Jurkat, Clone E6-1 (cell line): ENCODE measurements around the gene SMAD6.
A peak's percentile ranks its signal among the peaks of the same experiment; 100 is the strongest.

Source experiments
- DNase-seq: peaks from one replicate; pipeline ENCODE4 v3.0.0-alpha.2; 2011; ENCODE audit warnings: low read depth, low spot score
- H3K4me3 ChIP-seq: 2 replicates; pipeline ENCODE4 v1.5.1; 2011; ENCODE audit warnings: mild to moderate bottlenecking, low read length, control low read depth, moderate library complexity

The SMAD6 gene

DNA sequence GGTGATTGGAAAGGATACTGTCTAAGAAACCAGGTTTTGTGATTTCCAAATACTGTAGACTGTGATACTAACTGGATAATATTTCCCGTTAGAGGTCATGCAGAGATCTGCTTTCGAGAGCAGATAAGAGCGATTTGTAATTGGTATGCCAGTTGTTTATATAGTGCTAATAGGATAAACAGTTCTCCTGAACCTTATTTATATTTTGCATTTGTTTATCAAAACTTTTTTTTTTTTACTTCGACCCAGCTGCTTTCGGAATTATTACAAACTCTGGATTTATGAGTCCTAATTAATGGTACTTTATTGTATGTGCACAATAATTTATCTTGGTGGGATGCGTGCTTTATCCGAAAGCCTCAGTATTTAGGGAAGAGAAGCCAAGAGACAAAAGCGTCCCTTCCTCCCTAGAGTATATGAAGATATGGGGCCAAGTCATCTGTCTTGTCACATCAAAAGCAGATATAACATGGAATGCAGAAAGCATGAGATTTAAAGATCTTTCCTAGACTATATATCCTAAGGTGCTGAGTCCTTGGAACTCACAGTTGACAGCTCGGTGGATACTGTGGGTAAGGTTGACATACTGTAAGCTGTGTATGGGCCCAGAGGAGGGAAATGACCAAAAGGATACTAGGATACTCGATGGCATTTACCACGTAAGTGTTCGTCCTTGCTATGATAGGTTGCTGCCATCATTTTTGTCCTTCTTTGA, 62.2 kb downstream of the SMAD6 start:
- no peak overlapping the region for H3K4me3 ChIP-seq
- DNase-seq = no peak

DNA sequence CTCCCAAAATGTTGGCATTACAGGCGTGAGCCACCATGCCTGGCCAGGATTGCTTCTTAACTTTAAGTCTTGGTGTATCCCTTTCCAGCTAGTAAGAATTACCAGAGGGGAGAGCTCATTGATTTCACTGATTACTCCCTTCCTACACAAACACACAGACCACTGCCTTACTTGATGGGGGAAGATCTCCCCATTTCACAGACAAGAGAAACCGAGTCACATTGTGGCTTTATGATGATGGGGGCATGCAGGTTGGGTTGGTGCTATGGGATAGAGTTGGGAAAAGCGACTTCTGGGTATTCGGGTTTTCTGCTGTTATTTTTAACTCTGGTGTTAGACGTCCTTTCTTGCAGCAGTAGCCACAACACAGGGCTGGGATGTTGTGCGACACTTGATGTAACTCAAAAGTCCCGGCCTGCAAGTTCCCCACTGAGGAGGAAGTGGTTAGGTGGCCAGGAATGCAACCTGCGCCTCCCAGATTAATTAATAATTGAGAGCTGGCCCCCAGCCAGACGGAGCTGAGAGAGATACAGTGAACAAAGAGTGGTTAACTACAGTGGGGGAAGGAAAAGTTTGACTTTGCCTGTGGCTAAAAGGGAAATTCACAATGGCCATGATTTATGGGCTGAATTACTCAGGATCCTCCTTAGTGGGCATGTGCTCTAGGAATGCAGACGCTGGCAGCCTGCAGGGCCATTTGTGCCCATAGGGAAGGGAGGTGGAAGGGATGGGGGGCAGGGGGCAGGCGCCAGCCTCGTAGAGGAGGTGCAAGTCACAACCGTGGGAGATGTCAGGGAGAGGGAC, 63.6 kb downstream of the SMAD6 start:
- H3K4me3 ChIP-seq = no peak overlapping the region
- DNase-seq = peak; percentile 41

DNA sequence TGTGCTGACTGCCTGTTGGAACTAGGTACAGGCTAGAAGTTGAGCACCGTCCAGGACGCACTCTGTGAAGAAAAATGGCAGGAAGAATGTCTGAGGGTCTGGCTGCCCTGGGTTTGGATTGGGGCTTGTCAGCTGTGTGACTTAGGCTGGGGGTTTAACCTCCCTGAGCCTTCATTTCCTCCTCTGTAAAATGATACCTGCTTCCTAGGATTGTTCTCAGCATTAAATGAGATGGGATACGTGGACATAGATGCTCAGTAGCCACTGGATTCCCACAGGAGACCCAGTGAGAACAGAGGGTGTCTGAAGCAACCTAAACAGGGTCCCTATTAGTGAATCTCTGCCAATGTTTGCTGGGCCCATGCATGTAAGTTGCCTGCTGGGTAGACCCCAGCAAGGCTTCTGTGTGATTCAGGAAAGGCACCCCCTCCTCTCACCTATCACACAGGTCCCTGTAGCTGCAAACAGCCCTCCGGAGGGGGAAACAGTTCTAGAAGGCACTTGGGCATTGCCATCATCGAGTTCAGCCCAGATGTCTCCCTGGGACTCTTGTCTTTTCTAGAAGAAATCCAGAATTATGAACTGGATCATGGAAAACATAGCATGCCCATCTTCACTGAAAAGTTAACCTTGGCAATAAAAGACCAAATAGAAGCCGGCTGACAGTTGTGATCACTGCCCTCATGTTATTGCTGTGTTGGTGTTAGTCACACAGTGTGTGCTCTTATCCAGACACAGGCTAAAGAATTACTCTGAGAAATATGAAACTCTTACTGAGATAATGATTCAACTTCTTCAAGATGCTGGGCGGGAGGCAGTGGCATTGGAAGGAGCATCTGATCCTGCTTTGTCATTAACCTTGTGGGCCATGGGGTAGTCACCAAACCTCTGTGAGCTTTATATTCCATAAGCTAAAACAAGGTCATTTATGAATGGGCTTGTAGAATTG, 64.5 kb downstream of the SMAD6 start:
- DNase-seq = no peak
- H3K4me3 ChIP-seq = no peak overlapping the region

DNA sequence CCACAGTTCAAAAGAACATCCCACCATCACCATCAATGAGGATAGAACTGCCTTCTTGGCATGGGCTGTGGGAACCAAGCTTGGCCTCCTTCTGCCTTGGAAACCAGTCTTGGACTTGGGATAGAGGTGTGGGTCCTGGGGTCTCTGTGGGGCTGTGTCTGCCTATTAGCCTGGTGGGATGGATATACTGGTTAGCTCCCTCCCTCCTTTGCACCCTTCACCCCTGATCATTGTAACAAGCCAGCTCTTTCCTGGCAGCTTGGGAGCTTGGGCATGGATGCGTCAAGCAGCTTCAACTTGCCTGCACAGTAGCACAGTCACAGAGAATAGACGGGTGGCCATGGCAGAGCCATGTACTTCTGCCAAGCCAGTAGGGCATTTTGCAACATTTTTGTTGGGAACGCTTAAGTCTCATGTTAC, 65.2 kb downstream of the SMAD6 start:
- DNase-seq = no peak
- H3K4me3 ChIP-seq = no peak overlapping the region

DNA sequence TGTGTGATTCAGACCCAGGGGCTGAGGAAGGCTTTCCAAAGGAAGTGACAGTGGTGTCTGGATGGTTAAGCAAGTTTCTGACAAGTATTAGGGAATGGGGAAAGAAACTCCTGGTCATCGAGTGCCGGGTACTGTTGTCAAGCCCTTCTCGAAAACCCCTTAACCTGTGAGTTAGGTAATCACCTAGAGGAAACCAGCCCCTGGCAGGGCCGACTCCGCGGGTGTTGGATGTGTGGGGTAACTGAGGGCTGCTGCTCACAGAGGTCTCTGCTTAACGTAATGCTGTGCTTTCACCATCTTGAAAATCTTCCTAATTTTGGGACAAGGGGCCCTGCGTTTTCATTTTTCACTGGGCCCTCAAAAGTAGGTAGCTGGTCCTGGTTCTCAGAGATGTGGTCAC, 67.0 kb downstream of the SMAD6 start:
- no peak for DNase-seq
- no peak overlapping the region for H3K4me3 ChIP-seq

DNA sequence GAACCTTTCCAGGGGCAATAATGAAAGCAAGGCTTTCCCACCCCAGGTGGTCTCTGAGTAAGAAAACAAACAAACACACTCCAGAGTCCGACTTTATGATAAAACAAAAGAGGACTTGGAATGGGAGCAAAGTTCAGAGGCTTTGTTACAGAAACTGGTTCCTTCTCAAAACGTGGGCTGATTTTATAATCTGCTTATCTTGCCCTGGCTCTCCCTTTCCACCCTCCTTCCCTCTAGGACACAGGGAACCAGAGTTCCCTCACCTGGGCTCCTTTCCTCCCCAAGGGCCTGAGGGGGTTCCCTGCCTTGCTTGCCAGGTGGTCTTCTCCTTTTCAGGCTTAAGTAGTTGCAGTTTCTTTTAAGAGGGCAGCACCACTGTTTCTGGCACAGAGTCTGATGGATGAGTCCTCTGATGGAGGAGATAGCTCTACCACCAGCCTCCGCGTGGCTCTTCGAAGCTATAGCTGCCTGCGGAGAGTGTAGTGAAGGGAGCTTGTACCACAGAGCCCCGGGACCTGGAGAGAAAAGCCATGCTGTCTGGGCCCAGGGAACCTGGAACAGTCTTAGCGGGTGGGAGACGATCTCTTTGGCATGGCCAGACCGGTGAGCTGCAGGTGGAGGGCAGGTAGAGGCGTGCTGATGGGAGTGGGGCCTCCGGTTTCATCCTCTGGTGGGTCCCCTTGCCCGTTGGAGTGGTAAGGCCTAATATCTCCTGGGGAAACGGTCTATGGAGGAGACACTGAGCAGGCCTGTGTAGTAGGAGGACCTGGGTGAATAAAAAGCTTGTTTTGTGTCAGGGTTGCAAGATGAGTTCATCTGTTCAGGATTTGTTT, 68.7 kb downstream of the SMAD6 start:
- H3K4me3 ChIP-seq = no peak overlapping the region
- DNase-seq = no peak

DNA sequence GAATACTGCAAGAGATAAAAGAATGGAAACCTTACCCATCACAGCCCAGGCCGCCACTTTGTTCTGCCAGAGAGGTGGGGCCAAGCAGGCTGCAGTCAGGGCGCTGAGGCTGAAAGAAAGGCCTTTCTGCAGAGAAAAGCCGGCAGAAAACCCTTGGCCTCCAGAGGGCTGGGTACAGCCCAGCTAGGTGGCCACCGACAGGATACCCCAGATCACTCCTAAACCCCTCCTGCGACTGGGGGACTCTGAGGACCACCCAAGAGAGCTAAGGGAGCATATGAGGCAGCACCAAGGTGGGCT, 69.3 kb downstream of the SMAD6 start:
- no peak for DNase-seq
- H3K4me3 ChIP-seq = no peak overlapping the region

DNA sequence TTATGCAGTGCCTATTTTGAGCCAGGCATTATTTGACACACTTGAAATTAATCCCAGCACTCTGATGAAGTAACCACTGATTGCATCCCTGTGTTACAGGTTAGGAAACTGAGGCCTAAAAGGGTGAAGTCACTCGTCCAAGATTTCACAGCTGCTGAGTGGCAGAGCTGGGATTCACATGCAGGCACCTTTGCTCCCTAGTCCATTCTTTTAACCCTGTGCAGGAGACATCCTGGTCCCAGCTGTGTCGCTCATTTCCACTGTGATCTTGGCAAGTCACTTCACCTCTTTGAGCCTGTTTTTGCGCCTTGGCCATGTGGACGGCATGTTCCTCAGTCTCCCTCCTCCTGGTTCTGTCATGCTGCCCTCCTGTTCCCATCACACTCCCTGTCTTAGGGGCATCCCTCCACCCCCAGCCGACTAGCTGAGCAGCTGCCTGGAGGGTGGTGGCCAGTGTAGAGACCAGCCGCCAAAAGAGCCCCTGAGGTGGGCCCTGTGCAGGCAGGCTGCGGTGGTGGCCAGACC, 70.6 kb downstream of the SMAD6 start:
- DNase-seq = no peak
- no peak overlapping the region for H3K4me3 ChIP-seq

DNA sequence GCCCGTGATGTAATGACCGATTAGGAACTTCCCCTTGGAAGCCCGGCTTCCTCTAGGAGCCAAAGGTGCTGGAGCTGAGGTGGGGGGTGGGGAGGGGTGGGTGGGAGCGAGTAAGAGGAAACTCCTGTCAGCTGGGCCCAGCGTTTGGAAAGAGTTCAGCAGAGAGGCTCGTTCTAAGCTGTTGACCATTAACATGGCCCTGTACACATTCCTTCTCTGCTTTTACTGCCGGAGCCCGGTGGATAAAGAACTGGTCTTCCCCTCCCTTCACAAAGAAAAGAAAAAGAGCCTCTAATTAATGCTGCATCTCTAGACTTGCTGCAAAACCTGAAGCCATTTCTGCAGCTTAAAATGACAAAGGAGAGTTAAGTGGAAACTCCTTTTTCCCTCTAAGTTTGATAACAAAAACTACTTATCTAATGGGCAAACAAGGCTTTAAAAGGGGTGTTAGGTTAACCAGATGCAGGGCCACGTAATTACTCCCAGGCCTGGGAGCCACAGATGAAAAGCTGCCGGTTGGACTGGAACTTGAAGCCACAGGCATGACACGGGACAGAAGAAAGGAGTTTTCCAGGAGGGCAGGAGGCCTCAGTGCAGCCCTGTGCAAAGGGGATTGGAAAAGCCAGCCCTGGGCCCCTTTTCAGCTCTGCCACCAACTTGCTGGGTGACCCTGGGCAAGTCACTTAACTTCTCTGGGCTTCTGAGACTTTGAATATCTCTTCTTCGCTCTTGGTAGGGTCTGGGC, 71.3 kb downstream of the SMAD6 start:
- DNase-seq = no peak
- H3K4me3 ChIP-seq = no peak overlapping the region

DNA sequence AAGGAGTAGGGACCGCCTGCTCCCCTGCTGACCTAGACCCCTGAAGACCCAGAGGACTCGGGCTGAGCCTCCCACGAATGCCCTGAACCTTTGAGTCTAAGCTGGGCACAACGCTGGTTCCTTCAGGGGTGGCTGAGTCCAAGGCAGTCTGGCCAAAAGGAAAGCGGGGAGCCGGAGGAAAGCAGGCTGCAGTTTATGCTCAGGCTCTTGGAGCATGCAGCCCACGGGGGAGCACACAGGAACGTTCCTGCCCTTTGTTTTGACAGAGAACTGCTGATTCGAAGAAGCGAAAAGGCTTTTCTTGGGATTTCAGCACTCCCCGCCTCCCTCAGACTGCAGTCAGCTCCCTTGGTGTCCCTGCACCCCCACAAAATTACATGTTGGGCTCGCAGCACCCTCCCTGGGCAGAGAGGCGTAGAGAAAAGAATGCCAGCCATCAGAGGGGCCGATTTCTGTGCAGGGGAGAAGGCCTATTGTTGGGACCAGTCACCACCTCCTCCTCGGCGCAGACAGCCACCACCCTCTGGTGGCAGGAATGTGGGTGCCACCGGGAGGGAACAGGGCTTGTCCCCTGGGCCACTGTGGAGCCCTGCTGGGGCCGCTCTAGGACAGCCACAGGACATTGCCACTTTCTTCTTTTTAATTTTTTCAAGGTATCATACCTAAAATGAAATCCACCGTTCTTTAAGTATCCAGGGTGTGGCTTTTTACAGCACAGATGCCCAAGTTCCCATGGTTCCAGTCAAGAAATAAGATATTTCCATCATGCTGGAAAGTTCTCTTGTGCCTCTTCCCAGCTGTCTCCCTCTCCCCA, 72.2 kb downstream of the SMAD6 start:
- H3K4me3 ChIP-seq = no peak overlapping the region
- peak; percentile 21 for DNase-seq

DNA sequence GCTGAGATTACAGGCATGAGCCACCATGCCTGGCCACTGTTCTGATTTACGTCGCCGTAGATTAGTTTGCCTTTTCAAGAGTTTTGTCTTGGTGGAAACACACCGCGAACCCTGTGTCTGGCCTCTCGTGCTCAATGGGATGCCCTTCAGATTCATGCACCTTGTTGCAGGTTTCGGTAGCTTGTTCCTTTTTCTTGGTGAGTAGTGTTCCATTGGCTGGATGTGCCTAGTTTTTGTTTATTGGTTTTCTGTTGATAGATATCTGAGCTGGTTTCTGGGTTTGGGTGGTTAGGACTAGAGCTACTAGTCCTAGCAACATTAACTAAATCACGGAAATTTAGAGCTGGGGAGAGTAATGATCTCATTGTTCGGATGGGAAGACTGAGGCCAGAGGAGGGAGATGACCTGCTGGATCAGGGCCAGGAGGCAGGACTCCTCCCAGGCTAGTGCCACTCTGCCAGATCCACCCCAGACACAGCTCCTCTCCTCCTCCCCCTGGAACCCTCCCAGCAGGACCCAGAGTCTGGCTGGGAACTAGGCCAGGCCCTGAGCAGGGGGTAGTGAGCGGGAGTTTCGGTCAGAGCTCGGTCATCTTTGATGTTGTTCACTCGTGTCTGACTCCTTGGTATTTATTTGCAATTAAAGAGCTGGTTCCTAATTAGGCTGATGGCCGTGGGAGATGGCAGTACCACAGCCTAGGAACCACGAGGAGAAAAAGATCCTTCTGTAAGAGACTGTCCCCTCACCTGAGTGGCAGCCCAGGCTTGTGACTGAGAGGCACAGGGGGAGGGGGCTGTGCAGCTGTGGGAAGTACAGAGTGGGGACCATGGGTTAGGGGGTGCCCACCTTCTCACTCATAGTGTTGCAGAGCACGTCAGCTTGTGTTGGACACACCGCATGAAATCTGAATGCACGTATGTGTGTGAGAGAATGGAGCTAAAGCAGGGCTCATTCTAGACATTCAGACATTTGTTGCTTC, 73.4 kb downstream of the SMAD6 start:
- DNase-seq = no peak

DNA sequence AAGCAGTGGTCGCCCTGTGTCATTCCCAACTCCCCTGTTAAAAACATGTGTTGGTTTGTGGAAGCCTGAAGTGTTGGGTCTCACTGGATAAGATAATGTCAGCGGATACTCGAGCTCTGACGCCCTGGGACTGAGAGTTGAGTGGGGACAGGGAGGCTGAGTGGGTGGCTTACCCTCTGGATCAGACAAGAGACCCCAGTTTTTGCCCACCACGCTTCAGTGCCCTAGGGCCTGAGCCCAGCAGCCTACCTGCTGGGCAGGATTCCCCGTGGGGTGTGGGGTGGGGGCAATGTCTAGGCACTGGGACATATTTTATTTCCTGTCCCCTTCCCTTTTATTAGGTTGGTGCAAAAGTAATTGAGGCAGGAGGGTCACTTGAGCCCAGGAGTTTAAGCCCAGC, 75.0 kb downstream of the SMAD6 start:
- no peak overlapping the region for H3K4me3 ChIP-seq
- DNase-seq = no peak

More for the DNA sequence above, 73.4 kb downstream of the SMAD6 start:
- H3K4me3 ChIP-seq = no peak overlapping the region

DNA sequence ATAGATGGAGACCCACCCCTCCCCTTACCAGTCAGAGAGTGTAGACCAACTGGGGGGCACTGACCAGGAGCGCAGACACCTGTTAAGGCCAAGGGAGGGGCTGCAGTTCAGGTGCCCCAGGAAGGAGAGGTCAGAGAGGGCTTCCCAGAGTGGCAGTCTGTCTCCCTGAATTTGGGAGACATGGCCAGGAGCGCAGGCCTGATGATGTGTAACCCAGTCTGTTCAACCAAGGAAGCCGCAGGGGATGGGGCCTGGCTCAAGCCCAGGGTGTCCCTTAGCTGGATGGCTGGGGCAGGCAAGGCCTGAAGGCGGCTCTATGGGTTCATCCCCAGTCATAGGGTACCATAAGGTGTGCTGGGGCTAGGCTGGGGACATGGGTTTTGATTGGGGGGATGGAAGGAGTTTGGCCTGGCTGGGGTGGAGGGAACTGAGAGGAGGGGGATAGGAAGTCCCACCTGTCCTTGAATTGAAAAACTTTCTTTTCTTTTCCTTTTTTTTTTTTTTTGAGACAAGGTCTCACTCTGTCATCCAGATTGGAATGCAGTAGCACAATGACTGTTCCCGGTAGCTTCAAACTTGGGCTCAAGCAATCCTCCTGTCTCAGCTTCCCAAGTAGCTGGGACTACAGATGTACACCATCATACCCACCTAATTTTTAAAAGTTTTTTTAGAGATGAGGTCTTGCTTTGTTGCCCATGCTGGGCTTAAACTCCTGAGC, 75.7 kb downstream of the SMAD6 start:
- no peak for DNase-seq
- no peak overlapping the region for H3K4me3 ChIP-seq

DNA sequence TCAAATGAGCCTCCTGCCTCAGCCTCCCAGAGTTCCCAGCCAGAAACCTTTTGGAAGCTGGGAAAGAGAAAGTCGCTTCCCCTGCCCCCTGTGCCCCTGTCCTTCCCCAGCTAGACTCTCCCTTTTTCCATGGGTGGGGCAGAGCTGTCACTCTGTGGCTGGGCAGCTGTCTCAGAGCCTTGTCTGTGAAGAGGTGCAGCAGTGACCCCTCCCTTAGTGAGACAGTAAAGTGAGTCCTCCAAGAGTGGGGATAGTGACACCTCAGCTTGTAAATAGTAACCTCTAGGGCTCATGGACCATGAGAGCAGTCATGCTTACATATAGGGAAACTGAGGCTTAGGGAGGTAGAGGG, 76.3 kb downstream of the SMAD6 start:
- no peak for DNase-seq
- no peak overlapping the region for H3K4me3 ChIP-seq

DNA sequence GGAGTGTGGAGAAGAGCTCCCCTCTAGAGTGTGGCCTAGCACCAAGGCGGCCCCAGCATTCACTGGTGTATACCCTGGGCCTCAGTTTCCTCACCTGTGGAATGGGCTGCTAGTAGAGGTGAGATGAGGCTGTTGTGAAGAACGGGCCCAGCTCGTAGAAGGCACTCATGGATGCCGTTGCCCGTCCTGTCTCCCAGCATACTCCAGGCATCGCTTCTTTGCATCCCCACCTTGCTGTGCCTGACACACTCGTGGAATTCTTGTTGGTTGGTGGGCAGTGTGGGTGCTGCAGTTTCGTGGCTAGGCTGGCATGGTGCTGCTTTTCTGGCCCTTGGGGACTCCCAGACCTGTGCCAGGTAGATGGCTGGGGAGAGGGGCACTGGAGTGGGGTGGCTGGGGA, 76.7 kb downstream of the SMAD6 start:
- DNase-seq = no peak

More for the DNA sequence above, 76.7 kb downstream of the SMAD6 start:
- H3K4me3 ChIP-seq = no peak overlapping the region
